Upper lobe of right lung (tissue), 1 donor: Measurements from ENCODE around the gene WDR37. TPM values are rescaled to one million over a fixed set of nuclear protein-coding genes. Genes with fewer than 3 reads are reported as not detected.
A peak's percentile ranks its signal among the peaks of the same experiment; 100 is the strongest.

Source experiments
- ATAC-seq: fragments of 200-7000 bp; cut with Tn5 transposase; one replicate; pipeline ENCODE4 v1.9.1; 2020; ENCODE audit warnings: mild to moderate bottlenecking, moderate library complexity
- DNase-seq: peaks from one replicate; pipeline ENCODE4 v3.0.0-alpha.2; 2020
- H3K27ac ChIP-seq: fragments of 200-600 bp; one replicate; pipeline ENCODE4 v1.8.0; 2022
- H3K27me3 ChIP-seq: fragments of 200-600 bp; one replicate; pipeline ENCODE4 v1.8.0; 2022; ENCODE audit warnings: mild to moderate bottlenecking
- H3K36me3 ChIP-seq: fragments of 200-600 bp; one replicate; pipeline ENCODE4 v1.8.0; 2022
- H3K4me1 ChIP-seq: fragments of 200-600 bp; one replicate; pipeline ENCODE4 v1.8.0; 2022
- H3K4me3 ChIP-seq: fragments of 200-600 bp; one replicate; pipeline ENCODE4 v1.8.0; 2022; ENCODE audit warnings: mild to moderate bottlenecking
- H3K9me3 ChIP-seq: fragments of 200-600 bp; one replicate; pipeline ENCODE4 v1.8.0; 2022
- CTCF ChIP-seq: fragments of 200-600 bp; IDR thresholded peaks from one replicate; pipeline ENCODE4 v1.8.0; 2022; ENCODE audit warnings: antibody characterized with exemption
- intact Hi-C: fragments of 100-400 bp; cut with DNase I; formaldehyde crosslinking; loops from one replicate; pipeline ENCODE4 v1.11.0; 2022
- total RNA-seq: library from RNA; stranded (reverse); fragmentation: NEBNext Ultra II Directional; extraction: Animal tissue kit (Norgen Biotek cat#: 25700); gene quantifications from one replicate; pipeline ENCODE4 v1.2.1, GENCODE V29; 2021
- donor health status: DM: no; HTN: yes; CAD: no; lungs with severe emphysema.

The WDR37 gene
- total RNA-seq, 1 donor from 2014 or later: 19.9 TPM

DNA sequence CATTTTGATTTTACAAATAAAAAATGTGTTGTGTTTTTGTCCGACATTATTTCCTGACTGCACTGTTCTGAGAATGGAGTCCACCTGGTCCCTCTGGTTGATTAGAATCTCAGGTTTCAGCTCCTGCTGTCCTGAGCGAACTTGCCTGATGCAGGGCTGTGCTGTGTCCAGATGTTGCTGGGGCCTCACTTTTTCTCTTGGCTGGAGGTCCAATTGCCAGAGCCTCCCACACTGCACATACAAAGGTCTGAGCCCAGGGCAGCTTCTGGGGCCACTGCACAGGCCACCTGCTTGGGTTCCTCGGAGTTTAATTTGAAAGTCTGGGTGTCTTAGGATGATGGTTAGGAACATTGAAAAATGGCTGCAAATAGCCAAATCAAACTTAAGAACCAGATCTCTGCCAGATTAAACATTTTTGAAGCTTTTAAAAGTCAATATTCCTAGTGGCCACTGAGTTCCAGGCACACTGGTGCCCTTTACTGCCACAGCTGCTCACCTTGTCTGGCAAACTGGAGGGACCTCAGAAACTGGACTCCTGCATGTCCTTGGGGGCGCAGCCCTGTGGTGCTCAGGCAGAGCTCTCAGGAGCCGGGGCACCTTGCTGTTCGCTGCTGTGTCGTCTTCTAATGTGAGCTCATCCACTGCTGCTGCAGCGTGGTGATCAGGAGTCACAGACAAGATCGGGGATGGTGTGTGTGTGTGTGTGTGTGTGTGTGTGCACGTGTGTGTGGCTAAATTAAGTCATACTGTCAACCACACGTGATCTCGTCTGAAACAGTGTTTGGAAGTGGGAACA, 75.0 kb downstream of the WDR37 start:
- H3K36me3 ChIP-seq: peaks cover 51% of the 10 kb centered on the region
- no peaks in the 10 kb centered on the region for H3K27me3 ChIP-seq
- H3K4me1 ChIP-seq: no peaks in the 10 kb centered on the region
- intact Hi-C loops: no loop called here
- DNase-seq: no peak
- H3K4me3 ChIP-seq: no peak overlapping the region
- H3K9me3 ChIP-seq: no peaks in the 10 kb centered on the region
- TF ChIP-seq CTCF: no peak
- H3K27ac ChIP-seq: no peak overlapping the region
- no peak for ATAC-seq

DNA sequence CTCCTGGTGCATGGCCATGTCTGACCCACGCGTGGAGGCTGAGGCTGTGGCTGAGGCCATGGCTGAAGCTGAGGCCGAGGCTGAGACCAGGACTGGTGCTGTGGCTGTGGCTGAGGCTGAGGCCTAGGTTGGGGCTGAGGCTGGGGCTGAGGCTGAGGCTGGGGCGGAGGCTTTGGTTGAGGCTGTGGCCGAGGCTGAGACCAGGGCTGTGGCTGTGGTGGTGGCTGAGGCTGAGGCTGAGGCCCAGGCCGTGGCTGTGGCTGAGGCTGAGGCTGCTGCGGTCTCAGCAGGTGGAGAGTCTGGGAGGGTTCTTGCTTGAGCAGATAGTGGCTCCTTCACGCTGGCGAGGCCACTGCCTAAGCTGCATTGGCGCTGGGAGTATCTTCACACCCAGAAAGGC, 76.4 kb downstream of the WDR37 start:
- H3K36me3 ChIP-seq: peaks cover 39% of the 10 kb centered on the region
- no peaks in the 10 kb centered on the region for H3K27me3 ChIP-seq
- no peak for DNase-seq
- H3K9me3 ChIP-seq: no peaks in the 10 kb centered on the region
- H3K4me3 ChIP-seq: no peak overlapping the region
- no peaks in the 10 kb centered on the region for H3K4me1 ChIP-seq
- intact Hi-C loops: no loop called here
- ATAC-seq: peak; percentile 49
- no peak for TF ChIP-seq CTCF
- H3K27ac ChIP-seq: no peak overlapping the region

DNA sequence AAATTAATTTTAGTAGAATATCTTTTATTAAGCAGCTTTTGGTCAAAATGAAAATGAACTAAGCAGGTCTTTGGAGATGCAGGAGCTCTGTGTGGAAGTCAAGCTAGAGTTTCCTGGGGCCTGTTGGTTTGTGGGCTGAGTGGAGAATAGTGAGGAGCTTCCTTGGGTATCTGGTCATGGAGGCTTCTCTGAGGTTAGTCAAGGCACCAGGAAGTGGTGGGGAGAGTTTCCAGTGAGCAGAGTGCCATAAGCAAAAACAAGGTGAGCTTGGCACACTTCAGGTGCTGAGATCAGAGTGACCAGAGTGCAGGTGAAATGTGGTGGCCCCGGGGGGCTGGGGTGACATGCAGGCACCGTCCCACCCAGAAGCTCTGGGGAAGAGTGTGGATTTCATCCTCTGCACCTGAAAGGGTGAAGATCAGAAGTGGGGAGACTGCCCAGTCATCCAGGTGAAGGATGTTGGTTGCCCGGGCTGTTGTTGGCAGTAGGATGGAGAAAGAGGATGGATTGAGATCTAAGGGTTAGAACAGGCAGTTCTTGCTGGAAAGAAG, 77.4 kb downstream of the WDR37 start:
- intact Hi-C loops: no loop called here
- ATAC-seq (no peak), DNase-seq (no peak)
- no peak overlapping the region for H3K27ac ChIP-seq
- H3K4me1 ChIP-seq: no peaks in the 10 kb centered on the region
- no peak for TF ChIP-seq CTCF
- peaks cover 29% of the 10 kb centered on the region for H3K36me3 ChIP-seq
- no peaks in the 10 kb centered on the region for H3K27me3 ChIP-seq
- H3K9me3 ChIP-seq: no peaks in the 10 kb centered on the region
- H3K4me3 ChIP-seq: no peak overlapping the region

- H3K36me3 ChIP-seq: peaks cover 24% of the 10 kb centered on the region
- TF ChIP-seq CTCF: no peak
- intact Hi-C loops: no loop called here
- ATAC-seq (peak; percentile 41), DNase-seq (no peak)
- no peak overlapping the region for H3K27ac ChIP-seq
- H3K4me3 ChIP-seq: no peak overlapping the region
- H3K4me1 ChIP-seq: no peaks in the 10 kb centered on the region
- no peaks in the 10 kb centered on the region for H3K9me3 ChIP-seq
- H3K27me3 ChIP-seq: no peaks in the 10 kb centered on the region
Observed at GRCh38 chr10:1134156-1134555, 78.0 kb downstream of the WDR37 start.

- intact Hi-C loops: no loop called here
- Histone ChIP-seq H3K4me3 (no peak overlapping the region), H3K27ac (no peak overlapping the region), H3K4me1 (no peaks in the 10 kb centered on the region), H3K36me3 (peaks cover 2% of the 10 kb centered on the region), H3K9me3 (no peaks in the 10 kb centered on the region), H3K27me3 (no peaks in the 10 kb centered on the region)
- DNase-seq (no peak), ATAC-seq (no peak)
- TF ChIP-seq CTCF: no peak
Observed at GRCh38 chr10:1136268-1136667, 80.1 kb downstream of the WDR37 start.
